ENCODE data around the gene IPP. TPM values are rescaled to one million over a fixed set of nuclear protein-coding genes. Genes with fewer than 3 reads are reported as not detected.

IPP gene
- total RNA-seq, 1 donor from 2014 or later: 6.7 TPM

GRCh38 chr1:45674478-45674877, 76.0 kb downstream of the IPP start:
- Histone ChIP-seq H3K36me3 (ENCODE audit: control insufficient read depth, insufficient read depth, low read length) (no peaks in the 10 kb centered on the region), H3K4me3 (ENCODE audit: low read depth, low read length) (no peak overlapping the region), H3K27me3 (ENCODE audit: control insufficient read depth, insufficient read depth, low read length) (no peaks in the 10 kb centered on the region)
- DNase-seq (ENCODE audit: low read depth): no peak
- TF ChIP-seq CTCF (IDR thresholded peaks at IDR 0.05; ENCODE audit: insufficient read depth, low read length, poor library complexity, severe bottlenecking): no peak

- no peaks in the 10 kb centered on the region for H3K27me3 ChIP-seq (ENCODE audit: control insufficient read depth, insufficient read depth, low read length)
- TF ChIP-seq CTCF (IDR thresholded peaks at IDR 0.05; ENCODE audit: insufficient read depth, low read length, poor library complexity, severe bottlenecking): no peak
- no peak overlapping the region for H3K4me3 ChIP-seq (ENCODE audit: low read depth, low read length)
- H3K36me3 ChIP-seq (ENCODE audit: control insufficient read depth, insufficient read depth, low read length): no peaks in the 10 kb centered on the region
- DNase-seq (ENCODE audit: low read depth): no peak
These were observed 76.5 kb downstream of the IPP start for GRCh38 chr1:45673956-45674355.

GRCh38 chr1:45669859-45670655, 80.4 kb downstream of the IPP start:
- H3K4me3 ChIP-seq (ENCODE audit: low read depth, low read length): no peak overlapping the region
- TF ChIP-seq CTCF (IDR thresholded peaks at IDR 0.05; ENCODE audit: insufficient read depth, low read length, poor library complexity, severe bottlenecking): no peak
- DNase-seq (ENCODE audit: low read depth): no peak
- no peaks in the 10 kb centered on the region for H3K36me3 ChIP-seq (ENCODE audit: control insufficient read depth, insufficient read depth, low read length)
- no peaks in the 10 kb centered on the region for H3K27me3 ChIP-seq (ENCODE audit: control insufficient read depth, insufficient read depth, low read length)

GRCh38 chr1:45669379-45669778, 81.1 kb downstream of the IPP start:
- Histone ChIP-seq H3K4me3 (ENCODE audit: low read depth, low read length) (no peak overlapping the region), H3K36me3 (ENCODE audit: control insufficient read depth, insufficient read depth, low read length) (no peaks in the 10 kb centered on the region), H3K27me3 (ENCODE audit: control insufficient read depth, insufficient read depth, low read length) (no peaks in the 10 kb centered on the region)
- DNase-seq (ENCODE audit: low read depth): no peak
- TF ChIP-seq CTCF (IDR thresholded peaks at IDR 0.05; ENCODE audit: insufficient read depth, low read length, poor library complexity, severe bottlenecking): no peak

- DNase-seq (ENCODE audit: low read depth): no peak
- Histone ChIP-seq H3K27me3 (ENCODE audit: control insufficient read depth, insufficient read depth, low read length) (no peaks in the 10 kb centered on the region), H3K4me3 (ENCODE audit: low read depth, low read length) (no peak overlapping the region), H3K36me3 (ENCODE audit: control insufficient read depth, insufficient read depth, low read length) (no peaks in the 10 kb centered on the region)
- no peak for TF ChIP-seq CTCF (IDR thresholded peaks at IDR 0.05; ENCODE audit: insufficient read depth, low read length, poor library complexity, severe bottlenecking)
These were observed 81.9 kb downstream of the IPP start for GRCh38 chr1:45668526-45668925.
